ENCODE data around the gene SH3RF1.
"Not testable (repeated sequence)": the region's sequence is repeated elsewhere in the genome, so short reads cannot be mapped to it uniquely, and the experiment has no call there.

The SH3RF1 gene

DNA sequence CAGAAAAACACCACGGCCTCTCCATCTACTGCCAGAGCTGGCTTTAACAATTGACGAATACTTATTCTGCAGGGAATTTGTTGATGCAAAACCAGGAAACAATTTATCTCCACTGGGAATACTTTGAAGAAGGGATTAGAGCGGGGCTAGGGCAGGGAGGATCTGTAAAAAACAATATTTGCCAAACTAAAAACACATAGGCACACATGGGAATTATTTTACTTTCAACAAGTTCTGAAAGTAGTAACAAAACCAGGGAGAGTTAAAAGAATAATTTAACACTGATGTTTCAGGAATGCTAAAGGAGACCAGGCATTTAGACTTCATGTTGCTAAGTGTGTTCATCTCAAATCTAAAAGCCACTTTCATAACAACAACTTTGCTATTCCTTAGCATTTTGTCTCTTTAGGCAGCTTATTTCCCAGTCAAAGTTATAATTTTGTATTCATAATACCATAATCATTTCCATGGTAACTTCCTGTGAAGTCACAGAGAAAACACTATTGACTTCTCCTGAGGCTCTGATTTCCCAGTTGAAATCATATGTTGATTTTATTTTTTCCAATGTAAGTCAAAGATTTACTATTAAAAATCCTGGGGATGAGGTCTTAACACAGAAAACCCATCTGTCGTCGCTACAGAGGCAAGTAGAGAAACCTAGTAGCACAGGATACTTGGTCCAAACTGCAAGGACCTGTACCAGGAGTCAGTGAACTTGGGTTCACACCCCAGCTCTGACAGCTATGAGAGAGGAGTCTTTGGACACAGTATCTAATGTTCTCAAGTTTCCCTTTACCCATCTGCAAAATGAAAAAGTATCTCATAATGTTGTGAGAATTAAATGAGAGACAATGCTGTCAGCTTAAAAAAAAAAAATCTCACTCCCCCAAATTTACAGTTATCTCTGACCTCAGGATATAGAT is 69.3 kb downstream of the SH3RF1 start:
- DNase-seq (ENCODE audit: low read depth in 3 of 3), result no peak

DNA sequence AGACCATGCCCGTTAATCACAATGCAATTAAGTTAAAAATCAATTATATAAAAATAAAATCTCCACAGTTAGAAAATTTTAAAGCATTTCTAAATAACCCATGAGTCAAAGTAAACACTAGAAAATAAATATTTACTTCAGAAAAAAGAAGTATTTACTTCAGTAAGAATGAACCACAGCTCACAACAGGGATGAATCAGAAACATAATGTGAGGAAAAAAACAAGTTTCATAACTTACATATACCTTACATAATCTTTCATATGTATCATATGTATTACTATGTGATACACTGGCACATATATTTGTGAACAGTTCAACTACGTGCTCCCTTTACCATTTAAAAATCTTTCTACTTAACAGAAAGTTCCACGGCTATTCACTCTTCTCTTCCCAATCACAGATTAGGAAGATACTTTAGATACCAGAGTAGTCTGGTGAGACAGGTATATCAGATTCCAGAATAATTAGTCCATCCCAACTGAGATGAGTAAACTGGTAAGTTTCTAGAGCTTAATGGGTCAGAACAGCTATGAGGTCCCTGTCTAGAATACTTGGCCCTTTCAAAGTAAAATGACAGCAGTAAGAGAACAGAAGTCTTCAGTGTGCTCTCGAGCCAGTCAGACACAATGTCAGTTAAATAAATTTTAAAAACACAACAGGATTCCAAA is 70.3 kb downstream of the SH3RF1 start:
- DNase-seq (ENCODE audit: low read depth in 3 of 3), result no peak

- DNase-seq (ENCODE audit: low read depth in 3 of 3), result no peak
These were observed 71.6 kb downstream of the SH3RF1 start for GRCh38 chr4:169199184-169199583.

GRCh38 chr4:169198167-169198566 is 72.6 kb downstream of the SH3RF1 start:
- DNase-seq (ENCODE audit: low read depth in 3 of 3), result no peak

DNA sequence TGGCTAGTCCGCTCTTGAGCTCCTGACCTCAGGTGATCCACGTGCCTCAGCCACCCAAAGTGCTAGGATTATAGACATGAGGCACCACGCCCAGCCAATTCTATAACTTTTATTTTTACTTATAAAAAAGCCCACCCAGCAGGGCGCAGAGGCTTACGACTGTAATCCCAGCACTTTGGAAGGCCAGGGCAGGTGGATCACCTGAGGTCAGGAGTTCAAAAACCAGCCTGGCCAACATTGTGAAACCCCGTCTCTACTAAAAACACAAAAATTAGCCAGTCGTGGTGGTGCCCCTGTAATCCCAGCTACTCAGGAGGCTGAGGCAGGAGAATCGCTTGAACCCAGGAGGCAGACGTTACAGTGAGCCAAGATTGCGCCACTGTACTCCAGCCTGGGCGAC is 73.5 kb downstream of the SH3RF1 start:
- DNase-seq (ENCODE audit: low read depth in 3 of 3), result not testable (repeated sequence)

- DNase-seq (ENCODE audit: low read depth in 3 of 3), result no peak
These were observed 75.7 kb downstream of the SH3RF1 start for GRCh38 chr4:169195032-169195431.

GRCh38 chr4:169189968-169190367 is 80.8 kb downstream of the SH3RF1 start:
- not testable (repeated sequence) for DNase-seq (ENCODE audit: low read depth in 3 of 3)

DNA sequence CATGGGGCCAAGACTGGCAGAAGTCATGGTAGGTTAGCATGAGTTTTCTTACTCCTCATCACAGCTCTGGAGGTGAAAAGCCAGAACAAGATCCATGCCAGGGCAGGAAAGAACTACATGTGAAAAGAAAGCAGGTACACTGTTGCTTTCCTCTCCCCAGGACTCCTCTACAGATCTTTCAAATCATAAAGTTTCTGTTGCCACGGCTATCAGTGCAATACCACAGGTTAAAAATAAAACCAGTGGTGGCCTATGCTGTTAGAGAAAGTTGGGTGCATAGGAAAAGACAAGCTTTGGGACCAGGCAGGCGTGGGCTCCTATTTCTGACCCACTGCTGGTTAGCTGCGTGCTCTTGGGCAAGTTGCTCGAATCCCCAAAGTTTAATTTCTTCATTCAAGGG is 81.4 kb downstream of the SH3RF1 start:
- DNase-seq (ENCODE audit: low read depth in 3 of 3), result no peak

DNA sequence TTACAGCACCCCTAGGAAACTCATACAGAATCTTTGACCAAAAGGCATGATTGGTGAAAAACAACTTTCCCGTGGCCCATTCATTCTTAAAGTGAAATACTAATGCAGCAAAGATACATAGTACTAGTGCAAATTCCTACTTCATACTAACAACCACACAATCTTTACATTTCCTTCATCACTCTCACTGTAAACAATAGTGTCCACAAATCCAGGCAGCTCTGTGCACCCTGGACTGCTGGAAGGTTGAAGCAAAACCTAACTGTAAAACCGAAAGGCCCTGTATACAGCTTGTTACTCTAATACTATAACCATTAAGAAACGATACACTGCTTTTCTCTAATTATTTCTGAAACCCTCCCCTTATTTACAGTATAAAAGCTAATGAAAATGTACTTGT is 82.6 kb downstream of the SH3RF1 start:
- no peak for DNase-seq (ENCODE audit: low read depth in 3 of 3)

DNA sequence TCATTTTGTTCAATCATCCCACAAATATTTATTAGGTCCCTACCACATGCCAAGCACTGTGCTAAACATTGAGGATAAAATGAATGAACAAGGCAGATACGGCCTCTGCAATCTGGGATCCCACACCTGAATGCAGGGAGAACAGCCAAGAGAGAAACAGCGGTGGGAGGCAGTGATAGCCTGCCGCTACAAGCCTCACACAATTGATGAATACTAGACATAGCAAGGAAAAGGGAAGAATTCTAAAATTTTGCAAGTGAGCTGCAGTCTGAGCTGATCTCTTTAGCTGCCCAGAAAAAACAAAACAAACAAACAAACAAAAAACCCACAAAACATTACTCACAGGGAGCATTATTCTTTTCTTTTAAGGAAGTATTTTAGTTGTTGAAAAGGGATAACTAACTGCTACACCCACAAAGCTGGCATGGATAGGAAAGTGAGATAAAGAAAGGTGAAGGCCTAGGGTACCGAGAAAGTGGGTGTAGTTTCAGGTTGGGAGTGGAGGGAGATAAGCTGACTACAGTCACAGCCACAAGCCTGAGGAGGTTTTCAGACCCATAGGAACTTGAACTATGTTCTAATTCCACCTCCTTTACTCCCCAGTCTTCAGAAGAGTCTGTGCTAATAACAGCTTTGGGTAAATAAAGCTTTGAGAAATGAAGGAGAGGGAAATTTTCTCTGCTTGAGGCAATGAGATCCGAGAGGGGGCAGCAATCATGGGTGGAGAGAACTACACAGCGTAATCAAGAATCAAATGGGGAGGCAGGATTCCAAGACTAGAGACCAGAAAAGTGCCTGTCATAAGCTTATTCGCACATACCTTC is 85.4 kb downstream of the SH3RF1 start:
- no peak for DNase-seq (ENCODE audit: low read depth in 3 of 3)

DNA sequence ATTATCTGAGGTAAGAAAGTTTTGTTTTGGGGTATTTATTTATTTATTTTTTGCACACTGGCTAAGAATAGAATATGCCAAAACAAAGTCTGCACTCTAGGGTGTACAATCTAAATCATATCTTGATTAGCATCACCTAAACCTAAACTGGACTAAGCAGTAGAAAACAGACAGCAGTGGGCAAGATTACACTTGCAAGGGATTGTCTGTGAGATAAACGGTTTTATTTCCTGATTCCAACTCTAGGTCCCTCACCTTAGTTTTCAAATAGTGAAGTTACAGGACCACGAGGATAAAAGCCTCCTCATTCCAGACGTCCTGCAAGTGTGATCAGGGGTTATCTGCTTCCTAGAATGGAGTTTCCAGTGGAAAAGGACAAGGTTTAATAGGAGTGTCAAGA is 86.1 kb downstream of the SH3RF1 start:
- no peak for DNase-seq (ENCODE audit: low read depth in 3 of 3)

DNA sequence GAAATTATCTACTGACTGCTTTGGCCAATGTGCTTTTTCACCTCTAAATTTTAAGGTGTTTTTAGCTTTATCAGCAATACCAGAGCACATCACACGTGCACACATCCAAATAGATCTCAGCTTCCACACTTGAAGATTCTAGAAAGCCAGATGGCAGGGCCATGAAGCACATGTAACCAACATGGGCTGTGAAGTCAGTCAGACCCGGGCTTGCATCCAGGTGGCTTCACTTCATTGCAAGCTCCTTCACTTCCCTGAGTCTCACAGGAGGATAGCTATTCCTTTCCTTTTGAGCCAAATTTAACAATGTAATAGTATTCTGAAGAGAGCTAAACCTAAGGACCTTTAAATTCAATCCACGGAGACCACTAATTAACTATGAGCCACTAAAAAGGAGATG is 86.5 kb downstream of the SH3RF1 start:
- DNase-seq (ENCODE audit: low read depth in 3 of 3), result no peak

- DNase-seq (ENCODE audit: low read depth in 3 of 3), result no peak
These were observed 87.2 kb downstream of the SH3RF1 start for GRCh38 chr4:169183581-169183980.

DNA sequence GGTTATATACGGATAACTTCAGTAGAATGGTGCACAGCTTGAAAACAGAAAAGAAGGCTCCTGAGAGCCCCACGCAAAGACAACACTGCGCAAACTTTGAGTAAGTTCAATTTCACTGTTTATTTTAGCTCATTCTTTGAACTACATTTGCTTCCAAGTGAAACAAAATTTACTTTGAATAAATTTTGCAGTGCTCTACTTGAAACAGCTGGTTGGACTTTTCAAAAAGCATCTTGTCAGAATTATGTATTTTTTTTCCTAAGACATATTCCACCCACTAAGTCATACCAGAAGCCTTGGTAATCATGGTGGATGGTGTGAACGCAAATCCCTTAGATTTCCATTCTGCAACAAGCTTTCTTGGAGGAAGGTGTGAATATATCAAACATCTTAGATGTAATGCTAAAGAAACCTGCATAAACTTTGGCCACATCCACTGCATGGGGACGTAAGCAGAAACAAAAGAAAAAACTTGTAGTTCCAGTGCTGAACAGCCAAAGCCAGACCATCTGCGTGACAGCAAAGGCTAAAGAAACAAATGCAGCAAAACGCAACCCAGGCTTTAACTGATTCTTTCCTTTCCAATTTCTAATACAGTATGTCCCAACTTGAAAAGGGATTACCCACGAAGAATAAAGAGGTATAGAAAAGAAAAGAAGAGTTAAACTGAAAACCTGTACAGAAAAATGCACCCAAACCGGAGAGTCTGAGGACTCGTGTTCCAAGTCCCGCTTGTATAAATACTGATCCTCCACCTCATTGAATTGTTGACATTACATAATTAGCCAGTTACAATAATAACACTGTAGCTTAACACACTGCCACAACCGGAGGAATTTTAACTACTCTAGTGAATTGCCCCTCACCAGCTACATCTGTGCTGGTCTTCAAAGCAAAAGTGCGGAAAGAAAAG is 90.9 kb downstream of the SH3RF1 start:
- DNase-seq (ENCODE audit: low read depth in 3 of 3), result no peak

DNA sequence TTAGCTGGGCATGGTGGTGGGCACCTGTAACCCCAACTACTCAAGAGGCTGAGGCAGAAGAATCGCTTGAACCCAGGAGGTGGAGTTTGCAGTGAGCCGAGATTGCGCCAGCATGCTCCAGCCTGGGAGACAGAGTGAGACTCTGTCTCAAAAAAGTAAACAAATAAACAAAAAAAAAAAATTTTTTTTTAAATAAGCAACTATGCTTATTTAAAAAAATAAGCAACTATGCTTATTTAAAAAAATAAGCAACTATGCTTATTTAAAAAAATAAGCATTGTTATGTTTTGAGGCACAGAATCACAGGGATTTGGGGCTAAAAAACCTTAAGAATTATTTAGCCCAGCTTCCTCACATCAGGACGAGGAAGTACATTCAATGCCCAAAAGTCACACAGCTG is 92.7 kb downstream of the SH3RF1 start:
- DNase-seq (ENCODE audit: low read depth in 3 of 3), result not testable (repeated sequence)

GRCh38 chr4:169175476-169175875 is 95.3 kb downstream of the SH3RF1 start:
- no peak for DNase-seq (ENCODE audit: low read depth in 3 of 3)

DNA sequence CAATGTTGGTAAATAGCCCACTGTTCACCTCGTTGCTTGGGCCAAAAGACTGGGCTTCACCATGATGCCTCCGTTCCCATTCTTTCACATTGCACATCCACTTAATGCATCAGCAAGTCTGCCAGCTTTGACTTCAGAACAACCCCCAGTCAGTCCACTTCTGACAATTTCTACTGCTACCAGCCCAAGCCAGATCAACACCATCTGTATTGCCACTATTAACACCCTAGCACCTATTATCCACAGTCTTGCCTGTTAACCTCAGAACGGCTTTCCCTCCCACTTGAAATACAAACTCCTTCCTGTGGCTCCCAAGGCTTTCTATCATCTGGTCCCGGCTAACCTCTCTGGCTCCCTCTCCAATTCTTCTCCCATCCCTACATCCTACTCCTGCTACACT is 95.7 kb downstream of the SH3RF1 start:
- no peak for DNase-seq (ENCODE audit: low read depth in 3 of 3)

GRCh38 chr4:169174247-169174646 is 96.5 kb downstream of the SH3RF1 start:
- DNase-seq (ENCODE audit: low read depth in 3 of 3), result no peak

DNA sequence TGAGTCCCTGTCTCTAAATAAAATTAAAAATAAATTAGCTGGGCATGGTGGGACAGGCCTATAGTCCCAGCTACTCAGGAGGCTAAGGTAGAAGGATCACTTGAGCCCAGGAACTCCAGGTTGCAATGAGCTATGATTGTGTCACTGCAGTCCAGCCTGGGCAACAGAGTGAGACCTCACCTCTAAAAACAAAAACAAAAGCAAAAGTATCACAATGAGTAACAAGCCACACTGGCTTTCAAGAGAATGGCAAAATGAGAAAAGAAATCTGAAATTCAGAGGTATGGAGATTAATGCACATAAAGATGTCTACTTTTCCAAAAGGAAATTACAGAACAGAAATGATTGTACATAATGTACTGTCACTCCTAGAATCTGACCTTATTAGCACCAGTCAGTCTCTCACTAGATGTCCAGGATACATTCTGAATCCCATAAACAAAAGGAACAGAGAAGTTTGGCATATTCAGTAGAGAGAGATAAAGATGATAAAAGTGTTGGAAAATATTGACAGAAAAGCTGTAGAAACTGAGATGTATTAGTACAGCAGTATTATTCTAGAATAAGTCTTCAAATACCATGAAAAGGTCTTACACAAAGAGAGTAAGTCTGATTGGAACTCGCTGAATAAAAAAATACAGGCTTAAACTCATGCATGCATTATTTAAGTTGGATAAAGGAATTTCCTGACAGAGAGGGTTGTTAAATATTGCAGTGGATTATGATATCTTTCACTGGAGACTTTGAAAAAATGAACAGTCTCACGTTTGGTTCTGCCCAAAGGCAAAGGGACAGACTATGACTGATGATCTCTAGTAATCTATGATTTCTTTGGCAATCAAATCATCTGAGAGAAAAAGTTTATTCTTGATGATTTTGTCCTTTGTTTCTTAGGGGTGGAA is 102.5 kb downstream of the SH3RF1 start:
- DNase-seq (ENCODE audit: low read depth in 3 of 3), result no peak
